Fibroblast of mammary gland (primary cell): Measurements from ENCODE around the gene PTPRJ.

Experiments
- DNase-seq: peaks from one replicate; pipeline ENCODE4 v3.0.0-alpha.2; 2010; ENCODE audit warnings: low read depth
- H3K4me3 ChIP-seq: 2 replicates; pipeline ENCODE4 v1.5.1; 2011; ENCODE audit warnings: low read depth, mild to moderate bottlenecking, low read length, moderate library complexity; ENCODE audit not compliant: control insufficient read depth
- CTCF ChIP-seq: conservative IDR thresholded peaks from 2 replicates; pipeline ENCODE4 v1.5.1; 2011; ENCODE audit warnings: low read depth, low read length, inconsistent platforms; ENCODE audit not compliant: control insufficient read depth, insufficient read depth

PTPRJ gene

GRCh38 chr11:47995360-47995769 lies 15.0 kb downstream of the PTPRJ start:
- DNase-seq, result no peak
- no peak overlapping the region for H3K4me3 ChIP-seq
- no peak for TF ChIP-seq CTCF

- no peak overlapping the region for H3K4me3 ChIP-seq
- TF ChIP-seq CTCF, result no peak
- DNase-seq, result no peak
Observed at GRCh38 chr11:47997063-47998053, 17.0 kb downstream of the PTPRJ start.

GRCh38 chr11:47998345-47998732 lies 18.0 kb downstream of the PTPRJ start:
- no peak for TF ChIP-seq CTCF
- DNase-seq, result no peak
- no peak overlapping the region for H3K4me3 ChIP-seq

- H3K4me3 ChIP-seq, result no peak overlapping the region
- DNase-seq, result no peak
Observed at GRCh38 chr11:47998733-47999359, 18.5 kb downstream of the PTPRJ start.

GRCh38 chr11:48000432-48000831 lies 20.1 kb downstream of the PTPRJ start:
- no peak for DNase-seq
- H3K4me3 ChIP-seq, result no peak overlapping the region
- TF ChIP-seq CTCF, result no peak

More at GRCh38 chr11:47998733-47999359, 18.5 kb downstream of the PTPRJ start:
- no peak for TF ChIP-seq CTCF

- H3K4me3 ChIP-seq, result no peak overlapping the region
- TF ChIP-seq CTCF, result no peak
- DNase-seq, result peak; percentile 94
Observed at GRCh38 chr11:48001438-48002021, 21.2 kb downstream of the PTPRJ start.
